Measurements from ENCODE around the gene GPD1. TPM values are rescaled to one million over a fixed set of nuclear protein-coding genes. Genes with fewer than 3 reads are reported as not detected.

Gene GPD1
- total and polyA plus RNA-seq, 9 of the 15 experiments (the other 6 are each of a cell fraction or from before 2014, with no cell fraction given) = 0.13 to 1.00 (median 0.55) TPM

DNA sequence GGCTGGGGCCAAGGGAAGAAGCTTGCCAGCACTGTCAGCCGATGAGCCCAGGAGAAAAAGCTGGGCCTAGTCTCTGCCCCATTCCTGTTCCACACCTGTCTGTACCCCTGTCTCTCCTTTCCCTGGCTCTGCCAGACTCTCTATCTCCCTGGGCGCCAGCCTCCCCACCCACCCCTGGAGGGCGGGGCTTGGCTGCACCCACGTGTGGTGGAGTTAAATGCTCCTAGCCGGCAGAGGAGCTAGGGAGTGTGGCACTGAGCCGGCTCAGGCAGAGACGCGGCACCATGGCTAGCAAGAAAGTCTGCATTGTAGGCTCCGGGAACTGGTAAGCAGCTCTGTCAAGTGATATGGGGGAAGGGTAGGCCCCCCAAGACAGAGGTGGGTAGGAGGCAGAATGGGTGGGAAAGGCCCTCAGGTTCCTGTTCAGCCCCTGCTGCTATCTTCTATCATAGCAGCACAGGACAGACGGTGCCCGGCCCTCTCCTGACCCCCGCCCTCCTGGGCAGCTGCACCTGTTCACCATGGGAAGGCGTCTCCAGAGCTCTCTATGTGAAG, at the start of gene GPD1 (continued):
- no peak for TF ChIP-seq MYC (IDR thresholded peaks at IDR 0.05; ENCODE audit: low read depth, low read length)
- TF ChIP-seq MYC (CRISPR knock-in tag; IDR thresholded peaks at IDR 0.05; ENCODE audit: borderline replicate concordance, low read depth) = no peak
- TF ChIP-seq, protein P1, sequence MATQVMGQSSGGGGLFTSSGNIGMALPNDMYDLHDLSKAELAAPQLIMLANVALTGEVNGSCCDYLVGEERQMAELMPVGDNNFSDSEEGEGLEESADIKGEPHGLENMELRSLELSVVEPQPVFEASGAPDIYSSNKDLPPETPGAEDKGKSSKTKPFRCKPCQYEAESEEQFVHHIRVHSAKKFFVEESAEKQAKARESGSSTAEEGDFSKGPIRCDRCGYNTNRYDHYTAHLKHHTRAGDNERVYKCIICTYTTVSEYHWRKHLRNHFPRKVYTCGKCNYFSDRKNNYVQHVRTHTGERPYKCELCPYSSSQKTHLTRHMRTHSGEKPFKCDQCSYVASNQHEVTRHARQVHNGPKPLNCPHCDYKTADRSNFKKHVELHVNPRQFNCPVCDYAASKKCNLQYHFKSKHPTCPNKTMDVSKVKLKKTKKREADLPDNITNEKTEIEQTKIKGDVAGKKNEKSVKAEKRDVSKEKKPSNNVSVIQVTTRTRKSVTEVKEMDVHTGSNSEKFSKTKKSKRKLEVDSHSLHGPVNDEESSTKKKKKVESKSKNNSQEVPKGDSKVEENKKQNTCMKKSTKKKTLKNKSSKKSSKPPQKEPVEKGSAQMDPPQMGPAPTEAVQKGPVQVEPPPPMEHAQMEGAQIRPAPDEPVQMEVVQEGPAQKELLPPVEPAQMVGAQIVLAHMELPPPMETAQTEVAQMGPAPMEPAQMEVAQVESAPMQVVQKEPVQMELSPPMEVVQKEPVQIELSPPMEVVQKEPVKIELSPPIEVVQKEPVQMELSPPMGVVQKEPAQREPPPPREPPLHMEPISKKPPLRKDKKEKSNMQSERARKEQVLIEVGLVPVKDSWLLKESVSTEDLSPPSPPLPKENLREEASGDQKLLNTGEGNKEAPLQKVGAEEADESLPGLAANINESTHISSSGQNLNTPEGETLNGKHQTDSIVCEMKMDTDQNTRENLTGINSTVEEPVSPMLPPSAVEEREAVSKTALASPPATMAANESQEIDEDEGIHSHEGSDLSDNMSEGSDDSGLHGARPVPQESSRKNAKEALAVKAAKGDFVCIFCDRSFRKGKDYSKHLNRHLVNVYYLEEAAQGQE (IDR thresholded peaks at IDR 0.05; ENCODE audit: borderline replicate concordance) = no peak
- TF ChIP-seq, protein P1 (CRISPR knock-in tag; IDR thresholded peaks at IDR 0.05; ENCODE audit: low read depth) = no peak
- no peak for TF ChIP-seq HDAC6 (IDR thresholded peaks at IDR 0.05; ENCODE audit: low read depth, low read length)
- TF ChIP-seq, protein P2, sequence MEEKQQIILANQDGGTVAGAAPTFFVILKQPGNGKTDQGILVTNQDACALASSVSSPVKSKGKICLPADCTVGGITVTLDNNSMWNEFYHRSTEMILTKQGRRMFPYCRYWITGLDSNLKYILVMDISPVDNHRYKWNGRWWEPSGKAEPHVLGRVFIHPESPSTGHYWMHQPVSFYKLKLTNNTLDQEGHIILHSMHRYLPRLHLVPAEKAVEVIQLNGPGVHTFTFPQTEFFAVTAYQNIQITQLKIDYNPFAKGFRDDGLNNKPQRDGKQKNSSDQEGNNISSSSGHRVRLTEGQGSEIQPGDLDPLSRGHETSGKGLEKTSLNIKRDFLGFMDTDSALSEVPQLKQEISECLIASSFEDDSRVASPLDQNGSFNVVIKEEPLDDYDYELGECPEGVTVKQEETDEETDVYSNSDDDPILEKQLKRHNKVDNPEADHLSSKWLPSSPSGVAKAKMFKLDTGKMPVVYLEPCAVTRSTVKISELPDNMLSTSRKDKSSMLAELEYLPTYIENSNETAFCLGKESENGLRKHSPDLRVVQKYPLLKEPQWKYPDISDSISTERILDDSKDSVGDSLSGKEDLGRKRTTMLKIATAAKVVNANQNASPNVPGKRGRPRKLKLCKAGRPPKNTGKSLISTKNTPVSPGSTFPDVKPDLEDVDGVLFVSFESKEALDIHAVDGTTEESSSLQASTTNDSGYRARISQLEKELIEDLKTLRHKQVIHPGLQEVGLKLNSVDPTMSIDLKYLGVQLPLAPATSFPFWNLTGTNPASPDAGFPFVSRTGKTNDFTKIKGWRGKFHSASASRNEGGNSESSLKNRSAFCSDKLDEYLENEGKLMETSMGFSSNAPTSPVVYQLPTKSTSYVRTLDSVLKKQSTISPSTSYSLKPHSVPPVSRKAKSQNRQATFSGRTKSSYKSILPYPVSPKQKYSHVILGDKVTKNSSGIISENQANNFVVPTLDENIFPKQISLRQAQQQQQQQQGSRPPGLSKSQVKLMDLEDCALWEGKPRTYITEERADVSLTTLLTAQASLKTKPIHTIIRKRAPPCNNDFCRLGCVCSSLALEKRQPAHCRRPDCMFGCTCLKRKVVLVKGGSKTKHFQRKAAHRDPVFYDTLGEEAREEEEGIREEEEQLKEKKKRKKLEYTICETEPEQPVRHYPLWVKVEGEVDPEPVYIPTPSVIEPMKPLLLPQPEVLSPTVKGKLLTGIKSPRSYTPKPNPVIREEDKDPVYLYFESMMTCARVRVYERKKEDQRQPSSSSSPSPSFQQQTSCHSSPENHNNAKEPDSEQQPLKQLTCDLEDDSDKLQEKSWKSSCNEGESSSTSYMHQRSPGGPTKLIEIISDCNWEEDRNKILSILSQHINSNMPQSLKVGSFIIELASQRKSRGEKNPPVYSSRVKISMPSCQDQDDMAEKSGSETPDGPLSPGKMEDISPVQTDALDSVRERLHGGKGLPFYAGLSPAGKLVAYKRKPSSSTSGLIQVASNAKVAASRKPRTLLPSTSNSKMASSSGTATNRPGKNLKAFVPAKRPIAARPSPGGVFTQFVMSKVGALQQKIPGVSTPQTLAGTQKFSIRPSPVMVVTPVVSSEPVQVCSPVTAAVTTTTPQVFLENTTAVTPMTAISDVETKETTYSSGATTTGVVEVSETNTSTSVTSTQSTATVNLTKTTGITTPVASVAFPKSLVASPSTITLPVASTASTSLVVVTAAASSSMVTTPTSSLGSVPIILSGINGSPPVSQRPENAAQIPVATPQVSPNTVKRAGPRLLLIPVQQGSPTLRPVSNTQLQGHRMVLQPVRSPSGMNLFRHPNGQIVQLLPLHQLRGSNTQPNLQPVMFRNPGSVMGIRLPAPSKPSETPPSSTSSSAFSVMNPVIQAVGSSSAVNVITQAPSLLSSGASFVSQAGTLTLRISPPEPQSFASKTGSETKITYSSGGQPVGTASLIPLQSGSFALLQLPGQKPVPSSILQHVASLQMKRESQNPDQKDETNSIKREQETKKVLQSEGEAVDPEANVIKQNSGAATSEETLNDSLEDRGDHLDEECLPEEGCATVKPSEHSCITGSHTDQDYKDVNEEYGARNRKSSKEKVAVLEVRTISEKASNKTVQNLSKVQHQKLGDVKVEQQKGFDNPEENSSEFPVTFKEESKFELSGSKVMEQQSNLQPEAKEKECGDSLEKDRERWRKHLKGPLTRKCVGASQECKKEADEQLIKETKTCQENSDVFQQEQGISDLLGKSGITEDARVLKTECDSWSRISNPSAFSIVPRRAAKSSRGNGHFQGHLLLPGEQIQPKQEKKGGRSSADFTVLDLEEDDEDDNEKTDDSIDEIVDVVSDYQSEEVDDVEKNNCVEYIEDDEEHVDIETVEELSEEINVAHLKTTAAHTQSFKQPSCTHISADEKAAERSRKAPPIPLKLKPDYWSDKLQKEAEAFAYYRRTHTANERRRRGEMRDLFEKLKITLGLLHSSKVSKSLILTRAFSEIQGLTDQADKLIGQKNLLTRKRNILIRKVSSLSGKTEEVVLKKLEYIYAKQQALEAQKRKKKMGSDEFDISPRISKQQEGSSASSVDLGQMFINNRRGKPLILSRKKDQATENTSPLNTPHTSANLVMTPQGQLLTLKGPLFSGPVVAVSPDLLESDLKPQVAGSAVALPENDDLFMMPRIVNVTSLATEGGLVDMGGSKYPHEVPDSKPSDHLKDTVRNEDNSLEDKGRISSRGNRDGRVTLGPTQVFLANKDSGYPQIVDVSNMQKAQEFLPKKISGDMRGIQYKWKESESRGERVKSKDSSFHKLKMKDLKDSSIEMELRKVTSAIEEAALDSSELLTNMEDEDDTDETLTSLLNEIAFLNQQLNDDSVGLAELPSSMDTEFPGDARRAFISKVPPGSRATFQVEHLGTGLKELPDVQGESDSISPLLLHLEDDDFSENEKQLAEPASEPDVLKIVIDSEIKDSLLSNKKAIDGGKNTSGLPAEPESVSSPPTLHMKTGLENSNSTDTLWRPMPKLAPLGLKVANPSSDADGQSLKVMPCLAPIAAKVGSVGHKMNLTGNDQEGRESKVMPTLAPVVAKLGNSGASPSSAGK (IDR thresholded peaks at IDR 0.05) = no peak
- TF ChIP-seq BRD9 (IDR thresholded peaks at IDR 0.05; ENCODE audit: low read depth, partially characterized antibody) = no peak
- no peak for TF ChIP-seq RBM34 (IDR thresholded peaks at IDR 0.05; ENCODE audit: borderline replicate concordance, insufficient read depth, low read length)
- no peak for TF ChIP-seq ZNF263 (CRISPR knock-in tag; IDR thresholded peaks at IDR 0.05; ENCODE audit: borderline replicate concordance)
